HEK293T (cell line): ENCODE measurements around the gene ITGA8.

ENCODE experiments used
- ARNT ChIP-seq: fragments of 450-650 bp; IDR thresholded peaks from 2 replicates; pipeline ENCODE4 v1.6.1; 2017; ENCODE audit warnings: mild to moderate bottlenecking
- BHLHE40 ChIP-seq: fragments of 450-650 bp; IDR thresholded peaks from 2 replicates; pipeline ENCODE4 v1.6.1; 2016; ENCODE audit warnings: mild to moderate bottlenecking, moderate library complexity, borderline replicate concordance
- ELF4 ChIP-seq: fragments of 450-650 bp; IDR thresholded peaks from 2 replicates; pipeline ENCODE4 v1.6.1; 2017; ENCODE audit warnings: antibody characterized with exemption
- FOXA1 ChIP-seq: fragments of 450-650 bp; IDR thresholded peaks from 2 replicates; pipeline ENCODE4 v1.6.1; 2016; ENCODE audit warnings: mild to moderate bottlenecking
- FOXK2 ChIP-seq: fragments of 450-650 bp; IDR thresholded peaks from 2 replicates; pipeline ENCODE4 v1.6.1; 2016; ENCODE audit warnings: mild to moderate bottlenecking
- L3MBTL2 ChIP-seq: fragments of 450-650 bp; conservative IDR thresholded peaks from 2 replicates; pipeline ENCODE4 v1.6.1; 2016; ENCODE audit warnings: mild to moderate bottlenecking
- NFRKB ChIP-seq: fragments of 450-650 bp; IDR thresholded peaks from 2 replicates; pipeline ENCODE4 v1.6.1; 2016; ENCODE audit warnings: mild to moderate bottlenecking, moderate library complexity
- PKNOX1 ChIP-seq: fragments of 450-650 bp; IDR thresholded peaks from 2 replicates; pipeline ENCODE4 v1.6.1; 2016
- SP1 ChIP-seq: fragments of 450-650 bp; IDR thresholded peaks from 2 replicates; pipeline ENCODE4 v1.6.1; 2017
- TARDBP ChIP-seq: fragments of 450-650 bp; IDR thresholded peaks from 2 replicates; pipeline ENCODE4 v1.6.1; 2016
- ZNF384 ChIP-seq: fragments of 450-650 bp; IDR thresholded peaks from 2 replicates; pipeline ENCODE4 v1.6.1; 2016

GRCh38 chr10:15563246-15563645, 156.5 kb downstream of the ITGA8 start:
- no peak for TF ChIP-seq BHLHE40
- no peak for TF ChIP-seq ELF4
- TF ChIP-seq TARDBP = no peak
- TF ChIP-seq PKNOX1 = no peak
- TF ChIP-seq ARNT = no peak
- no peak for TF ChIP-seq NFRKB
- TF ChIP-seq L3MBTL2 = no peak
- TF ChIP-seq ZNF384 = no peak
- no peak for TF ChIP-seq SP1
- TF ChIP-seq FOXA1 = no peak
- TF ChIP-seq FOXK2 = no peak
